Stimulated activated CD4-positive, alpha-beta T cell treated with anti-CD3 and anti-CD28 coated beads, Interleukin-1b, Interleukin-23, amount 100 ng/mL, for 48 hours (primary cell): ENCODE measurements around the gene LPGAT1.
A peak's percentile ranks its signal among the peaks of the same experiment; 100 is the strongest.

Experiments
- DNase-seq: peaks from one replicate; pipeline ENCODE4 v3.0.0-alpha.2; 2020

The LPGAT1 gene

GRCh38 chr1:211753649-211754251, 76.8 kb downstream of the LPGAT1 start:
- DNase-seq: no peak

- no peak for DNase-seq
These were observed 77.5 kb downstream of the LPGAT1 start for GRCh38 chr1:211752951-211753486.

- DNase-seq: no peak
These were observed 78.2 kb downstream of the LPGAT1 start for GRCh38 chr1:211752317-211752716.

GRCh38 chr1:211751438-211751837, 79.1 kb downstream of the LPGAT1 start:
- DNase-seq: no peak

- DNase-seq: no peak
These were observed 80.0 kb downstream of the LPGAT1 start for GRCh38 chr1:211750599-211750998.

GRCh38 chr1:211749251-211749650, 81.3 kb downstream of the LPGAT1 start:
- DNase-seq: no peak

- no peak for DNase-seq
These were observed 81.8 kb downstream of the LPGAT1 start for GRCh38 chr1:211748810-211749209.

- no peak for DNase-seq
These were observed 87.6 kb downstream of the LPGAT1 start for GRCh38 chr1:211742889-211743529.

- no peak for DNase-seq
These were observed 88.3 kb downstream of the LPGAT1 start for GRCh38 chr1:211742272-211742671.

- no peak for DNase-seq
These were observed 88.8 kb downstream of the LPGAT1 start for GRCh38 chr1:211741788-211742187.

- no peak for DNase-seq
These were observed 89.4 kb downstream of the LPGAT1 start for GRCh38 chr1:211741116-211741515.

- DNase-seq: no peak
These were observed 90.7 kb downstream of the LPGAT1 start for GRCh38 chr1:211739671-211740411.

GRCh38 chr1:211738691-211739301, 91.8 kb downstream of the LPGAT1 start:
- DNase-seq: peak; percentile 8

GRCh38 chr1:211738096-211738690, 92.4 kb downstream of the LPGAT1 start:
- no peak for DNase-seq

GRCh38 chr1:211737115-211738035, 93.2 kb downstream of the LPGAT1 start:
- DNase-seq: no peak

- DNase-seq: no peak
These were observed 94.1 kb downstream of the LPGAT1 start for GRCh38 chr1:211736351-211736915.

- no peak for DNase-seq
These were observed 95.1 kb downstream of the LPGAT1 start for GRCh38 chr1:211735208-211736170.

- DNase-seq: no peak
These were observed 95.8 kb downstream of the LPGAT1 start for GRCh38 chr1:211734791-211735190.

- DNase-seq: no peak
These were observed 96.2 kb downstream of the LPGAT1 start for GRCh38 chr1:211734359-211734758.

GRCh38 chr1:211732293-211732980, 98.1 kb downstream of the LPGAT1 start:
- no peak for DNase-seq
